Coronary artery (tissue), 2 donors: ENCODE results near the gene CEP126.
"Not testable (repeated sequence)": the region's sequence is repeated elsewhere in the genome, so short reads cannot be mapped to it uniquely, and the experiment has no call there.

Experiments used
- DNase-seq: peaks from one replicate; pipeline ENCODE4 v3.0.0-alpha.2; 2017; ENCODE audit warnings: low spot score
- H3K27ac ChIP-seq, 2 donors: fragments of 200-600 bp; sonication (generic); one replicate each; pipeline ENCODE4 v1.5.1; 2016 to 2019
- H3K4me3 ChIP-seq: fragments of 200-600 bp; sonication (generic); 2 replicates; pipeline ENCODE4 v1.5.1; 2016; ENCODE audit warnings: mild to moderate bottlenecking, moderate library complexity
- CTCF ChIP-seq: fragments of 200-600 bp; sonication (generic); IDR thresholded peaks from one replicate; pipeline ENCODE4 v1.5.1; 2019; ENCODE audit warnings: antibody characterized with exemption

CEP126 gene

GRCh38 chr11:101993172-101993571, 78.4 kb downstream of the CEP126 start:
- no peak overlapping the region for H3K4me3 ChIP-seq
- DNase-seq = no peak
- no peak overlapping the region for H3K27ac ChIP-seq
- TF ChIP-seq CTCF = no peak

GRCh38 chr11:101994052-101994469, 79.3 kb downstream of the CEP126 start:
- H3K27ac ChIP-seq, H3K4me3 ChIP-seq, DNase-seq: not testable (repeated sequence)

GRCh38 chr11:101996111-101996510, 81.3 kb downstream of the CEP126 start:
- DNase-seq = no peak
- Histone ChIP-seq H3K27ac (no peak overlapping the region), H3K4me3 (no peak overlapping the region)
- TF ChIP-seq CTCF = no peak

- no peak for TF ChIP-seq CTCF
- no peak for DNase-seq
- H3K4me3 ChIP-seq = no peak overlapping the region
- no peak overlapping the region for H3K27ac ChIP-seq
Measured at GRCh38 chr11:102001657-102002338, 87.0 kb downstream of the CEP126 start.

- no peak overlapping the region for H3K4me3 ChIP-seq
- no peak for DNase-seq
- no peak overlapping the region for H3K27ac ChIP-seq
- no peak for TF ChIP-seq CTCF
Measured at GRCh38 chr11:102004220-102004619, 89.4 kb downstream of the CEP126 start.

- no peak for TF ChIP-seq CTCF
- Histone ChIP-seq H3K27ac (no peak overlapping the region), H3K4me3 (no peak overlapping the region)
- no peak for DNase-seq
Measured at GRCh38 chr11:102005306-102005705, 90.5 kb downstream of the CEP126 start.

GRCh38 chr11:102006835-102007566, 92.2 kb downstream of the CEP126 start:
- TF ChIP-seq CTCF = no peak
- Histone ChIP-seq H3K4me3 (no peak overlapping the region), H3K27ac (no peak overlapping the region)
- no peak for DNase-seq
